Prostate gland (tissue), 2 donors: ENCODE measurements around the gene FUT7.

ENCODE experiments used
- CTCF ChIP-seq, 4 experiments: fragments of 200-600 bp in 2 of 4; fragments of 450-650 bp in 2 of 4; sonication (generic) in 2 of 4; IDR thresholded peaks; 1 replicate in 3 of 4; 2 replicates in 1 of 4; pipeline ENCODE4 v1.5.1; 2016 to 2019; ENCODE audit warnings: antibody characterized with exemption in 4 of 4, mild to moderate bottlenecking in 2 of 4, moderate library complexity in 2 of 4
- POLR2A ChIP-seq: fragments of 450-650 bp; IDR thresholded peaks from one replicate; pipeline ENCODE4 v1.6.1; 2016; ENCODE audit warnings: antibody characterized with exemption, mild to moderate bottlenecking
- POLR2AphosphoS5 ChIP-seq: sonication (generic); formaldehyde crosslinking; IDR thresholded peaks from one replicate; pipeline ENCODE4 v1.6.1; 2017; ENCODE audit warnings: antibody characterized with exemption

- peak; percentile 63 to 82 (median 72) for TF ChIP-seq CTCF (IDR thresholded peaks at IDR 0.05)
- TF ChIP-seq POLR2AphosphoS5: no peak
- TF ChIP-seq POLR2A: no peak
Observed at GRCh38 chr9:137029058-137029936, 2.6 kb downstream of the FUT7 start.
